GM23338 (cell line): Measurements from ENCODE around the gene TTC31. TPM values are rescaled to one million over a fixed set of nuclear protein-coding genes. Genes with fewer than 3 reads are reported as not detected.

Experiments used
- ATAC-seq: fragments of 200-7000 bp; cut with Tn5 transposase; 3 replicates; pipeline ENCODE4 v1.9.1; 2020
- DNase-seq: peaks from one replicate; pipeline ENCODE4 v3.0.0-alpha.2; 2015; ENCODE audit warnings: low spot score
- H2AFZ ChIP-seq: fragments of 200-600 bp; sonication (generic); 2 replicates; pipeline ENCODE4 v1.8.0; 2016; ENCODE audit warnings: antibody characterized with exemption, mild to moderate bottlenecking, moderate library complexity
- H3F3A ChIP-seq: fragments of 200-600 bp; sonication (generic); replicated peaks from 2 replicates; pipeline ENCODE4 v1.8.0; 2017; ENCODE audit warnings: antibody characterized with exemption, mixed run types, low read depth
- H3K27ac ChIP-seq: fragments of 200-600 bp; sonication (generic); 2 replicates; pipeline ENCODE4 v1.6.1; 2016; ENCODE audit warnings: low read depth
- H3K27me3 ChIP-seq: fragments of 200-600 bp; sonication (generic); 2 replicates; pipeline ENCODE4 v1.8.0; 2016; ENCODE audit warnings: mild to moderate bottlenecking, mixed run types, moderate library complexity; ENCODE audit not compliant: insufficient read depth
- H3K36me3 ChIP-seq: fragments of 200-600 bp; sonication (generic); 2 replicates; pipeline ENCODE4 v1.8.0; 2016; ENCODE audit warnings: mild to moderate bottlenecking; ENCODE audit not compliant: insufficient read depth
- H3K4me1 ChIP-seq: fragments of 200-600 bp; sonication (generic); 2 replicates; pipeline ENCODE4 v1.8.0; 2016; ENCODE audit warnings: mild to moderate bottlenecking, moderate library complexity; ENCODE audit not compliant: insufficient read depth
- H3K4me2 ChIP-seq: fragments of 200-600 bp; sonication (generic); 2 replicates; pipeline ENCODE4 v1.7.1; 2017; ENCODE audit warnings: mixed run types
- H3K4me3 ChIP-seq: fragments of 200-600 bp; sonication (generic); 2 replicates; pipeline ENCODE4 v1.6.1; 2016; ENCODE audit warnings: mixed run types
- H3K79me2 ChIP-seq: fragments of 200-600 bp; sonication (generic); replicated peaks from 2 replicates; pipeline ENCODE4 v1.8.0; 2017; ENCODE audit warnings: mild to moderate bottlenecking; ENCODE audit not compliant: insufficient read depth
- H3K9me2 ChIP-seq: fragments of 200-600 bp; sonication (generic); 2 replicates; pipeline ENCODE4 v1.8.0; 2017; ENCODE audit not compliant: insufficient read depth
- H4K20me1 ChIP-seq: fragments of 200-600 bp; sonication (generic); replicated peaks from 2 replicates; pipeline ENCODE4 v1.8.0; 2017; ENCODE audit warnings: mild to moderate bottlenecking; ENCODE audit not compliant: insufficient read depth
- H3K27ac Mint-ChIP-seq: 2 replicates; pipeline ENCODE4 v1.8.0; 2020; ENCODE audit warnings: inconsistent platforms, mild to moderate bottlenecking, moderate library complexity, mixed read lengths
- H3K27me3 Mint-ChIP-seq: 3 replicates; pipeline ENCODE4 v1.8.0; 2022; ENCODE audit warnings: low read depth, mild to moderate bottlenecking, moderate library complexity, mixed read lengths, inconsistent platforms; ENCODE audit not compliant: insufficient read depth, poor library complexity
- H3K36me3 Mint-ChIP-seq: 3 replicates; pipeline ENCODE4 v1.8.0; 2021; ENCODE audit warnings: low read depth, mild to moderate bottlenecking, inconsistent platforms, moderate library complexity, mixed read lengths
- H3K4me1 Mint-ChIP-seq: 3 replicates; pipeline ENCODE4 v1.8.0; 2020; ENCODE audit warnings: mild to moderate bottlenecking, inconsistent platforms, mixed read lengths
- H3K4me3 Mint-ChIP-seq: 3 replicates; pipeline ENCODE4 v1.8.0; 2021; ENCODE audit warnings: moderate library complexity, mild to moderate bottlenecking, inconsistent platforms, mixed read lengths
- H3K9me3 Mint-ChIP-seq: 3 replicates; pipeline ENCODE4 v1.8.0; 2020; ENCODE audit warnings: moderate library complexity, mild to moderate bottlenecking, inconsistent platforms, mixed read lengths
- CREB1 ChIP-seq: fragments of 250-450 bp; sonication (Bioruptor Pico); IDR thresholded peaks from 2 replicates; pipeline ENCODE4 v1.5.0; 2020; ENCODE audit warnings: low read depth, mild to moderate bottlenecking, moderate library complexity
- EZH2 ChIP-seq: fragments of 200-600 bp; sonication (generic); IDR thresholded peaks from one replicate; pipeline ENCODE4 v1.8.0; 2017; ENCODE audit warnings: antibody characterized with exemption, mild to moderate bottlenecking, low read depth; ENCODE audit not compliant: unreplicated experiment
- EZH2phosphoT487 ChIP-seq: fragments of 200-600 bp; sonication (generic); IDR thresholded peaks from one replicate; pipeline ENCODE4 v1.8.1; 2018; ENCODE audit warnings: antibody characterized with exemption; ENCODE audit not compliant: unreplicated experiment
- JUNB ChIP-seq: IDR thresholded peaks from one replicate; pipeline ENCODE4 v1.6.1; 2016; ENCODE audit warnings: antibody characterized with exemption; ENCODE audit not compliant: unreplicated experiment
- NANOG ChIP-seq: IDR thresholded peaks from 2 replicates; pipeline ENCODE4 v1.6.1; 2016; ENCODE audit warnings: antibody characterized with exemption, borderline replicate concordance
- POLR2AphosphoS5 ChIP-seq: IDR thresholded peaks from 2 replicates; pipeline ENCODE4 v1.6.1; 2016; ENCODE audit warnings: antibody characterized with exemption, low read depth
- REST ChIP-seq: IDR thresholded peaks from one replicate; pipeline ENCODE4 v1.6.1; 2018; ENCODE audit warnings: antibody characterized with exemption; ENCODE audit not compliant: unreplicated experiment
- STAT1 ChIP-seq: IDR thresholded peaks from one replicate; pipeline ENCODE4 v1.6.1; 2016; ENCODE audit warnings: antibody characterized with exemption; ENCODE audit not compliant: unreplicated experiment
- ZNF114 ChIP-seq: fragments of 250-450 bp; sonication (Bioruptor Pico); IDR thresholded peaks from 2 replicates; pipeline ENCODE4 v1.5.0; 2020; ENCODE audit warnings: mild to moderate bottlenecking, moderate library complexity
- ZNF331 ChIP-seq: fragments of 250-450 bp; sonication (Bioruptor Pico); IDR thresholded peaks from 2 replicates; pipeline ENCODE4 v1.5.0; 2020; ENCODE audit warnings: low read depth, mild to moderate bottlenecking, moderate library complexity
- polyA plus RNA-seq: library from polyadenylated mRNA; unstranded; fragments of >200 nt; fragmentation: Nextera tagmentation; extraction: Ambion mirVana; gene quantifications from 2 replicates; pipeline ENCODE4 v1.2.1, GENCODE V29; 2016
- total RNA-seq: library from RNA; depleted of rRNA; stranded (reverse); fragments of >200 nt; shearing (Covaris generic); gene quantifications from 2 replicates; pipeline ENCODE4 v1.2.3, GENCODE V29; 2014
- TF ChIP-seq, protein P1 (sequence below), 2 experiments: fragments of 200-600 bp in 1 of 2; sonication (generic) in 1 of 2; conservative IDR thresholded peaks; 2 replicates each; pipeline versions ENCODE4 v1.5.1 to v1.6.1; 2016 to 2017; ENCODE audit warnings: antibody characterized with exemption in 2 of 2, low read depth in 2 of 2, mild to moderate bottlenecking in 2 of 2, moderate library complexity in 1 of 2
- TF ChIP-seq, protein P2 (sequence below): IDR thresholded peaks from 2 replicates; pipeline ENCODE4 v1.6.1; 2016; ENCODE audit warnings: antibody characterized with exemption

The TTC31 gene
- total and polyA plus RNA-seq, 2 experiments from 2014 or later, result 15.8 to 29.2 TPM

GRCh38 chr2:74496997-74497776 is 14.3 kb downstream of the TTC31 start:
- H3K9me3 Mint-ChIP-seq, result no peaks in the 10 kb centered on the region

GRCh38 chr2:74497777-74498499 is 15.1 kb downstream of the TTC31 start:
- peaks cover 13% of the 10 kb centered on the region for H3K36me3 Mint-ChIP-seq
- H3K9me2 ChIP-seq, result no peaks in the 10 kb centered on the region
- peaks cover 90% of the 10 kb centered on the region for H3K27me3 ChIP-seq
- peaks cover 8% of the 10 kb centered on the region; the same call in 1 of the 2 replicates for H4K20me1 ChIP-seq
- peaks cover 39% of the 10 kb centered on the region for H3F3A ChIP-seq
- H3K9me3 Mint-ChIP-seq, result no peaks in the 10 kb centered on the region
- no peak overlapping the region for H3K27ac Mint-ChIP-seq
- no peak overlapping the region for H3K27ac ChIP-seq
- peak; percentile 72 for DNase-seq
- peak overlapping the region; percentile 69 for H3K4me3 ChIP-seq
- H3K79me2 ChIP-seq, result no peaks in the 10 kb centered on the region
- TF ChIP-seq POLR2AphosphoS5 (peak; percentile 36; the same call in 1 of the 2 replicates), ZNF331 (CRISPR knock-in tag) (no peak), STAT1 (no peak), EZH2 (peak; percentile 73), EZH2phosphoT487 (peak; percentile 71), ZNF114 (CRISPR knock-in tag) (no peak), CREB1 (CRISPR knock-in tag) (no peak), JUNB (no peak), NANOG (no peak), REST (no peak)
- TF ChIP-seq, protein P1, sequence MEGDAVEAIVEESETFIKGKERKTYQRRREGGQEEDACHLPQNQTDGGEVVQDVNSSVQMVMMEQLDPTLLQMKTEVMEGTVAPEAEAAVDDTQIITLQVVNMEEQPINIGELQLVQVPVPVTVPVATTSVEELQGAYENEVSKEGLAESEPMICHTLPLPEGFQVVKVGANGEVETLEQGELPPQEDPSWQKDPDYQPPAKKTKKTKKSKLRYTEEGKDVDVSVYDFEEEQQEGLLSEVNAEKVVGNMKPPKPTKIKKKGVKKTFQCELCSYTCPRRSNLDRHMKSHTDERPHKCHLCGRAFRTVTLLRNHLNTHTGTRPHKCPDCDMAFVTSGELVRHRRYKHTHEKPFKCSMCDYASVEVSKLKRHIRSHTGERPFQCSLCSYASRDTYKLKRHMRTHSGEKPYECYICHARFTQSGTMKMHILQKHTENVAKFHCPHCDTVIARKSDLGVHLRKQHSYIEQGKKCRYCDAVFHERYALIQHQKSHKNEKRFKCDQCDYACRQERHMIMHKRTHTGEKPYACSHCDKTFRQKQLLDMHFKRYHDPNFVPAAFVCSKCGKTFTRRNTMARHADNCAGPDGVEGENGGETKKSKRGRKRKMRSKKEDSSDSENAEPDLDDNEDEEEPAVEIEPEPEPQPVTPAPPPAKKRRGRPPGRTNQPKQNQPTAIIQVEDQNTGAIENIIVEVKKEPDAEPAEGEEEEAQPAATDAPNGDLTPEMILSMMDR (conservative IDR thresholded peaks at IDR 0.05; ENCODE audit: low read depth in 2 of 2), result no peak
- TF ChIP-seq, protein P2, sequence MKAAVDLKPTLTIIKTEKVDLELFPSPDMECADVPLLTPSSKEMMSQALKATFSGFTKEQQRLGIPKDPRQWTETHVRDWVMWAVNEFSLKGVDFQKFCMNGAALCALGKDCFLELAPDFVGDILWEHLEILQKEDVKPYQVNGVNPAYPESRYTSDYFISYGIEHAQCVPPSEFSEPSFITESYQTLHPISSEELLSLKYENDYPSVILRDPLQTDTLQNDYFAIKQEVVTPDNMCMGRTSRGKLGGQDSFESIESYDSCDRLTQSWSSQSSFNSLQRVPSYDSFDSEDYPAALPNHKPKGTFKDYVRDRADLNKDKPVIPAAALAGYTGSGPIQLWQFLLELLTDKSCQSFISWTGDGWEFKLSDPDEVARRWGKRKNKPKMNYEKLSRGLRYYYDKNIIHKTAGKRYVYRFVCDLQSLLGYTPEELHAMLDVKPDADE, result no peak
- peak overlapping the region; percentile 98 for H2AFZ ChIP-seq
- H3K4me1 ChIP-seq, result peaks cover 42% of the 10 kb centered on the region
- H3K27me3 Mint-ChIP-seq, result peaks cover 79% of the 10 kb centered on the region
- H3K4me2 ChIP-seq, result peak overlapping the region; percentile 95
- H3K4me3 Mint-ChIP-seq, result peak overlapping the region; percentile 77
- H3K36me3 ChIP-seq, result no peaks in the 10 kb centered on the region
- H3K4me1 Mint-ChIP-seq, result peaks cover 42% of the 10 kb centered on the region
- ATAC-seq, result peak; percentile 23

More at GRCh38 chr2:74496997-74497776, 14.3 kb downstream of the TTC31 start:
- H2AFZ ChIP-seq, result peak overlapping the region; percentile 98; the same call in 1 of the 2 replicates
- H3K27me3 Mint-ChIP-seq, result peaks cover 71% of the 10 kb centered on the region
- H3K4me1 Mint-ChIP-seq, result peaks cover 37% of the 10 kb centered on the region
- H3K27me3 ChIP-seq, result peaks cover 82% of the 10 kb centered on the region
- peaks cover 8% of the 10 kb centered on the region; the same call in 1 of the 2 replicates for H4K20me1 ChIP-seq
- peak overlapping the region; percentile 95 for H3K4me2 ChIP-seq
- no peak for DNase-seq
- H3K4me3 ChIP-seq, result peak overlapping the region; percentile 69
- no peaks in the 10 kb centered on the region for H3K9me2 ChIP-seq
- peaks cover 17% of the 10 kb centered on the region for H3K36me3 Mint-ChIP-seq
- TF ChIP-seq JUNB, result no peak
- peak; percentile 53 for TF ChIP-seq EZH2
- peaks cover 40% of the 10 kb centered on the region for H3K4me1 ChIP-seq
- no peaks in the 10 kb centered on the region for H3K79me2 ChIP-seq
- H3K27ac Mint-ChIP-seq, result no peak overlapping the region
- peak overlapping the region; percentile 77 for H3K4me3 Mint-ChIP-seq
- no peak for ATAC-seq
- H3F3A ChIP-seq, result peaks cover 36% of the 10 kb centered on the region
- no peak overlapping the region for H3K27ac ChIP-seq
- H3K36me3 ChIP-seq, result 0 out of 2 replicates have a peak, but pooled peaks cover 4% of the 10 kb centered on the region
